DOHH2 (cell line): ENCODE measurements around the gene KIAA1328.

Source experiments
- H3F3A ChIP-seq: fragments of 200-600 bp; sonication (generic), shearing (Covaris generic); 2 replicates; pipeline ENCODE4 v1.6.0; 2016; ENCODE audit warnings: antibody characterized with exemption, mild to moderate bottlenecking; ENCODE audit not compliant: control insufficient read depth, insufficient read depth
- H3K27ac ChIP-seq: fragments of 200-600 bp; sonication (generic); 2 replicates; pipeline ENCODE4 v1.5.1; 2014; ENCODE audit warnings: low read depth, mild to moderate bottlenecking, low read length, moderate library complexity
- H3K27me3 ChIP-seq: fragments of 200-600 bp; sonication (generic); 2 replicates; pipeline ENCODE4 v1.6.1; 2014; ENCODE audit warnings: mild to moderate bottlenecking, low read length, mixed read lengths; ENCODE audit not compliant: control insufficient read depth
- H3K36me3 ChIP-seq: fragments of 200-600 bp; sonication (generic); 2 replicates; pipeline ENCODE4 v1.6.1; 2014; ENCODE audit warnings: mild to moderate bottlenecking, low read length, moderate library complexity, mixed read lengths; ENCODE audit not compliant: control insufficient read depth
- H3K4me1 ChIP-seq: fragments of 200-600 bp; sonication (generic); 2 replicates; pipeline ENCODE4 v1.6.1; 2014; ENCODE audit warnings: mild to moderate bottlenecking, low read length, mixed read lengths; ENCODE audit not compliant: control insufficient read depth
- H3K4me2 ChIP-seq: fragments of 200-600 bp; sonication (generic); 2 replicates; pipeline ENCODE4 v1.6.0; 2014; ENCODE audit warnings: mild to moderate bottlenecking, low read length, moderate library complexity
- H3K4me3 ChIP-seq: fragments of 200-600 bp; sonication (generic); 2 replicates; pipeline ENCODE4 v1.5.1; 2014; ENCODE audit warnings: mild to moderate bottlenecking, low read length, mixed read lengths
- H3K79me2 ChIP-seq: fragments of 200-600 bp; sonication (generic); 2 replicates; pipeline ENCODE4 v1.6.1; 2014; ENCODE audit warnings: mild to moderate bottlenecking, low read length, mixed read lengths; ENCODE audit not compliant: control insufficient read depth
- H3K9me2 ChIP-seq: fragments of 200-600 bp; sonication (generic); replicated peaks from 2 replicates; pipeline ENCODE4 v1.6.1; 2014; ENCODE audit warnings: mild to moderate bottlenecking, low read length, mixed read lengths; ENCODE audit not compliant: control insufficient read depth
- H3K9me3 ChIP-seq: fragments of 200-600 bp; sonication (generic); 2 replicates; pipeline ENCODE4 v1.6.1; 2014; ENCODE audit warnings: antibody characterized with exemption, low read length, mixed read lengths; ENCODE audit not compliant: control insufficient read depth, insufficient read depth
- H4K20me1 ChIP-seq: fragments of 200-600 bp; sonication (generic); 2 replicates; pipeline ENCODE4 v1.6.0; 2014; ENCODE audit warnings: low read depth, mild to moderate bottlenecking, antibody characterized with exemption, low read length, moderate library complexity; ENCODE audit not compliant: control insufficient read depth, insufficient read depth
- EZH2phosphoT487 ChIP-seq: fragments of 200-600 bp; sonication (generic); IDR thresholded peaks from 2 replicates; pipeline ENCODE4 v1.6.1; 2017; ENCODE audit warnings: borderline replicate concordance, mild to moderate bottlenecking, antibody characterized with exemption, low read length, moderate library complexity, mixed read lengths
- TF ChIP-seq, protein P1 (sequence below): fragments of 200-600 bp; sonication (generic); IDR thresholded peaks from one replicate; pipeline ENCODE4 v1.5.1; 2014; ENCODE audit warnings: antibody characterized with exemption, mild to moderate bottlenecking, low read depth, low read length; ENCODE audit not compliant: poor library complexity, severe bottlenecking

Gene KIAA1328

DNA sequence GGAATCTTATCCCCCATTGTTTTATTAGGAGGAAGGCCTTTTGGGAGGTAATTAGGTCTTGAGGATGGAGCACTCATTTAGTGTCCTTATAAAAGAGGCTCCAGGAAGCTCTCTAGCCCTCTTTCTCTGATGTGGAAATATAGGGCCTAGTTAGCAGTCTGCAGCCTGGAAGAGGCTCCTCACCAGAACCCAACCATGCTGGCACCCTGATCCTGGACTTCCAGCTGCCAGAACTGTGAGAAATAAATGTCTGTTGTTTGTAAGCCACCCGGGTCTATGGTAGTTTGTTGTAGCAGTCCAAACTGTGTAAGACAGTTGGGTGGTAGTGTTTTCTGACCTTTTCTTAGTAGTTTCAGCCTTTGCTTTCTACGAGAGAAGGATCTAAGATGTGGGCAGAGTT is 100.7 kb downstream of the KIAA1328 start:
- H3K4me2 ChIP-seq: no peak overlapping the region
- no peaks in the 10 kb centered on the region for H4K20me1 ChIP-seq
- no peaks in the 10 kb centered on the region for H3K27me3 ChIP-seq
- H3K27ac ChIP-seq: no peak overlapping the region
- TF ChIP-seq, protein P1, sequence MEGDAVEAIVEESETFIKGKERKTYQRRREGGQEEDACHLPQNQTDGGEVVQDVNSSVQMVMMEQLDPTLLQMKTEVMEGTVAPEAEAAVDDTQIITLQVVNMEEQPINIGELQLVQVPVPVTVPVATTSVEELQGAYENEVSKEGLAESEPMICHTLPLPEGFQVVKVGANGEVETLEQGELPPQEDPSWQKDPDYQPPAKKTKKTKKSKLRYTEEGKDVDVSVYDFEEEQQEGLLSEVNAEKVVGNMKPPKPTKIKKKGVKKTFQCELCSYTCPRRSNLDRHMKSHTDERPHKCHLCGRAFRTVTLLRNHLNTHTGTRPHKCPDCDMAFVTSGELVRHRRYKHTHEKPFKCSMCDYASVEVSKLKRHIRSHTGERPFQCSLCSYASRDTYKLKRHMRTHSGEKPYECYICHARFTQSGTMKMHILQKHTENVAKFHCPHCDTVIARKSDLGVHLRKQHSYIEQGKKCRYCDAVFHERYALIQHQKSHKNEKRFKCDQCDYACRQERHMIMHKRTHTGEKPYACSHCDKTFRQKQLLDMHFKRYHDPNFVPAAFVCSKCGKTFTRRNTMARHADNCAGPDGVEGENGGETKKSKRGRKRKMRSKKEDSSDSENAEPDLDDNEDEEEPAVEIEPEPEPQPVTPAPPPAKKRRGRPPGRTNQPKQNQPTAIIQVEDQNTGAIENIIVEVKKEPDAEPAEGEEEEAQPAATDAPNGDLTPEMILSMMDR: no peak
- TF ChIP-seq EZH2phosphoT487: no peak
- no peaks in the 10 kb centered on the region for H3K4me1 ChIP-seq
- H3K9me3 ChIP-seq: no peaks in the 10 kb centered on the region
- no peaks in the 10 kb centered on the region for H3K79me2 ChIP-seq
- no peaks in the 10 kb centered on the region for H3K36me3 ChIP-seq
- H3K4me3 ChIP-seq: no peak overlapping the region
- no peaks in the 10 kb centered on the region for H3K9me2 ChIP-seq
- H3F3A ChIP-seq: no peaks in the 10 kb centered on the region

GRCh38 chr18:36931106-36931505 is 102.2 kb downstream of the KIAA1328 start:
- Histone ChIP-seq H3K27me3 (no peaks in the 10 kb centered on the region), H3K4me1 (no peaks in the 10 kb centered on the region), H3K36me3 (no peaks in the 10 kb centered on the region), H3K9me3 (no peaks in the 10 kb centered on the region), H3F3A (no peaks in the 10 kb centered on the region), H3K27ac (no peak overlapping the region), H3K4me2 (no peak overlapping the region), H3K79me2 (no peaks in the 10 kb centered on the region), H3K4me3 (no peak overlapping the region), H3K9me2 (no peaks in the 10 kb centered on the region), H4K20me1 (no peaks in the 10 kb centered on the region)
- TF ChIP-seq, protein P1: no peak
- TF ChIP-seq EZH2phosphoT487: no peak

GRCh38 chr18:36933552-36933951 is 104.6 kb downstream of the KIAA1328 start:
- no peak overlapping the region for H3K4me2 ChIP-seq
- no peaks in the 10 kb centered on the region for H3K79me2 ChIP-seq
- TF ChIP-seq EZH2phosphoT487: no peak
- TF ChIP-seq, protein P1: no peak
- H3K27ac ChIP-seq: no peak overlapping the region
- H3K9me2 ChIP-seq: no peaks in the 10 kb centered on the region
- H3K9me3 ChIP-seq: no peaks in the 10 kb centered on the region
- H4K20me1 ChIP-seq: no peaks in the 10 kb centered on the region
- no peaks in the 10 kb centered on the region for H3F3A ChIP-seq
- H3K4me3 ChIP-seq: no peak overlapping the region
- no peaks in the 10 kb centered on the region for H3K4me1 ChIP-seq
- H3K36me3 ChIP-seq: no peaks in the 10 kb centered on the region
- no peaks in the 10 kb centered on the region for H3K27me3 ChIP-seq

- Histone ChIP-seq H3K4me2 (no peak overlapping the region), H3K27ac (no peak overlapping the region)
- TF ChIP-seq, protein P1: no peak
- no peak for TF ChIP-seq EZH2phosphoT487
Observed at GRCh38 chr18:36934884-36935283, 106.0 kb downstream of the KIAA1328 start.

More at GRCh38 chr18:36934884-36935283, 106.0 kb downstream of the KIAA1328 start:
- H3K9me3 ChIP-seq: no peaks in the 10 kb centered on the region
- H3K36me3 ChIP-seq: no peaks in the 10 kb centered on the region
- no peaks in the 10 kb centered on the region for H3K4me1 ChIP-seq
- no peaks in the 10 kb centered on the region for H4K20me1 ChIP-seq
- no peaks in the 10 kb centered on the region for H3F3A ChIP-seq
- H3K9me2 ChIP-seq: no peaks in the 10 kb centered on the region
- H3K79me2 ChIP-seq: no peaks in the 10 kb centered on the region
- H3K27me3 ChIP-seq: no peaks in the 10 kb centered on the region
- H3K4me3 ChIP-seq: no peak overlapping the region
